GM21528 (cell line): ENCODE measurements around the gene TIRAP.
A peak's percentile ranks its signal among the peaks of the same experiment; 100 is the strongest.
"Not testable (repeated sequence)": the region's sequence is repeated elsewhere in the genome, so short reads cannot be mapped to it uniquely, and the experiment has no call there.

Experiments used
- ATAC-seq: cut with Tn5 transposase; IDR thresholded peaks from one replicate; pipeline ENCODE4 v1.9.1; 2021; ENCODE audit warnings: mild to moderate bottlenecking, moderate library complexity; ENCODE audit not compliant: unreplicated experiment, low FRiP score

Gene TIRAP

GRCh38 chr11:126282736-126283591 lies at the start of gene TIRAP:
Gene TIRAP, plus strand, starts transcription at chr11:126283093. Its CDS starts 7,802 bp downstream, at chr11:126290895.
- ATAC-seq, result peak; percentile 59

- ATAC-seq, result no peak
These were observed 49.5 kb upstream of the TIRAP start for GRCh38 chr11:126233391-126233790.

- no peak for ATAC-seq
These were observed 36.3 kb upstream of the TIRAP start for GRCh38 chr11:126246636-126247035.

GRCh38 chr11:126253265-126253664 lies 29.6 kb upstream of the TIRAP start:
- no peak for ATAC-seq

GRCh38 chr11:126254819-126255218 lies 28.1 kb upstream of the TIRAP start:
- no peak for ATAC-seq

- not testable (repeated sequence) for ATAC-seq
These were observed 27.4 kb upstream of the TIRAP start for GRCh38 chr11:126255507-126255906.

GRCh38 chr11:126256216-126256615 lies 26.7 kb upstream of the TIRAP start:
- no peak for ATAC-seq

- no peak for ATAC-seq
These were observed 25.7 kb upstream of the TIRAP start for GRCh38 chr11:126257144-126257543.

GRCh38 chr11:126257764-126258163 lies 25.1 kb upstream of the TIRAP start:
- ATAC-seq, result no peak

- ATAC-seq, result no peak
These were observed 20.7 kb upstream of the TIRAP start for GRCh38 chr11:126262216-126262615.

- no peak for ATAC-seq
These were observed 19.4 kb upstream of the TIRAP start for GRCh38 chr11:126263489-126263888.

GRCh38 chr11:126265811-126266210 lies 17.1 kb upstream of the TIRAP start:
- no peak for ATAC-seq

GRCh38 chr11:126267650-126268049 lies 15.2 kb upstream of the TIRAP start:
- no peak for ATAC-seq

- peak; percentile 4 for ATAC-seq
These were observed 14.6 kb upstream of the TIRAP start for GRCh38 chr11:126268361-126268707.

GRCh38 chr11:126268708-126269579 lies 13.9 kb upstream of the TIRAP start, which contains the start of the genes FOXRED1 and SRPRA:
Gene FOXRED1, plus strand, starts transcription at chr11:126269154. Its CDS starts 53 bp downstream, at chr11:126269207.
Gene SRPRA, minus strand, starts transcription at chr11:126268895. Its CDS starts 91 bp downstream, at chr11:126268804.
- peak; percentile 98 for ATAC-seq

GRCh38 chr11:126277322-126277721 lies 5.6 kb upstream of the TIRAP start:
- no peak for ATAC-seq

GRCh38 chr11:126277780-126278179 lies 5.1 kb upstream of the TIRAP start:
- no peak for ATAC-seq

- no peak for ATAC-seq
These were observed 3.7 kb upstream of the TIRAP start for GRCh38 chr11:126279191-126279590.

- no peak for ATAC-seq
These were observed 2.3 kb upstream of the TIRAP start for GRCh38 chr11:126280595-126280994.

GRCh38 chr11:126281245-126281644 lies 1.6 kb upstream of the TIRAP start:
- ATAC-seq, result no peak

GRCh38 chr11:126281666-126282175 lies 1.2 kb upstream of the TIRAP start:
- no peak for ATAC-seq
